Astrocyte (in vitro differentiated cells and primary cell): Measurements from ENCODE around the gene PMP22. TPM values are rescaled to one million over a fixed set of nuclear protein-coding genes. Genes with fewer than 3 reads are reported as not detected.

Experiments used
- DNase-seq: peaks from one replicate; pipeline ENCODE4 v3.0.0-alpha.2; 2010; ENCODE audit warnings: low read depth
- FAIRE-seq: peaks from 2 replicates; lab custom pipeline; 2011; peaks lifted over from hg19 to GRCh38; lab: Jason Lieb, UNC
- H2AFZ ChIP-seq: 2 replicates; pipeline ENCODE4 v1.6.0; 2012; ENCODE audit warnings: low read depth, low read length, inconsistent platforms
- H3K27ac ChIP-seq: 2 replicates; pipeline ENCODE4 v1.5.1; 2011; ENCODE audit warnings: low read depth, low read length, inconsistent platforms
- H3K27me3 ChIP-seq: 2 replicates; pipeline ENCODE4 v1.6.0; 2011; ENCODE audit warnings: low read length, inconsistent platforms; ENCODE audit not compliant: insufficient read depth
- H3K36me3 ChIP-seq: 2 replicates; pipeline ENCODE4 v1.5.1; 2011; ENCODE audit warnings: low read length, inconsistent platforms; ENCODE audit not compliant: insufficient read depth
- H3K4me1 ChIP-seq: 2 replicates; pipeline ENCODE4 v1.5.1; 2011; ENCODE audit warnings: low read length, inconsistent platforms; ENCODE audit not compliant: insufficient read depth
- H3K4me2 ChIP-seq: 2 replicates; pipeline ENCODE4 v1.6.0; 2012; ENCODE audit warnings: low read length, inconsistent platforms
- H3K4me3 ChIP-seq: 2 replicates; pipeline ENCODE4 v1.5.1; 2011; ENCODE audit warnings: low read depth, mild to moderate bottlenecking, low read length, inconsistent platforms; ENCODE audit not compliant: insufficient read depth
- H3K79me2 ChIP-seq: 2 replicates; pipeline ENCODE4 v1.6.0; 2012; ENCODE audit warnings: mild to moderate bottlenecking, low read length, inconsistent platforms; ENCODE audit not compliant: insufficient read depth
- H3K9ac ChIP-seq: 2 replicates; pipeline ENCODE4 v1.6.0; 2012; ENCODE audit warnings: mild to moderate bottlenecking, low read length, inconsistent platforms
- H3K9me3 ChIP-seq: 2 replicates; pipeline ENCODE4 v1.5.1; 2012; ENCODE audit warnings: low read depth, mild to moderate bottlenecking, low read length, inconsistent platforms; ENCODE audit not compliant: insufficient read depth
- H4K20me1 ChIP-seq: 2 replicates; pipeline ENCODE4 v1.6.0; 2012; ENCODE audit warnings: low read length, inconsistent platforms; ENCODE audit not compliant: insufficient read depth
- H3K27ac Mint-ChIP-seq: one replicate; pipeline ENCODE4 v1.8.0; 2021; ENCODE audit warnings: mild to moderate bottlenecking, mixed read lengths; ENCODE audit not compliant: unreplicated experiment
- H3K27me3 Mint-ChIP-seq: one replicate; pipeline ENCODE4 v1.8.0; 2021; ENCODE audit warnings: low read depth, mixed read lengths; ENCODE audit not compliant: unreplicated experiment
- H3K36me3 Mint-ChIP-seq: one replicate; pipeline ENCODE4 v1.8.0; 2021; ENCODE audit warnings: low read depth, mixed read lengths; ENCODE audit not compliant: unreplicated experiment
- H3K4me1 Mint-ChIP-seq: one replicate; pipeline ENCODE4 v1.8.0; 2021; ENCODE audit warnings: low read depth, mixed read lengths; ENCODE audit not compliant: unreplicated experiment
- H3K4me3 Mint-ChIP-seq: one replicate; pipeline ENCODE4 v1.8.0; 2021; ENCODE audit warnings: mild to moderate bottlenecking, moderate library complexity, mixed read lengths; ENCODE audit not compliant: unreplicated experiment
- H3K9me3 Mint-ChIP-seq: one replicate; pipeline ENCODE4 v1.8.0; 2021; ENCODE audit warnings: mild to moderate bottlenecking, mixed read lengths; ENCODE audit not compliant: unreplicated experiment
- CTCF ChIP-seq: IDR thresholded peaks from 2 replicates; pipeline ENCODE4 v1.5.1; 2011; ENCODE audit warnings: low read depth, mild to moderate bottlenecking, inconsistent platforms, low read length, moderate library complexity; ENCODE audit not compliant: insufficient read depth
- EZH2 ChIP-seq: IDR thresholded peaks from 2 replicates; pipeline ENCODE4 v1.6.1; 2012; ENCODE audit warnings: mild to moderate bottlenecking, low read length, inconsistent platforms; ENCODE audit not compliant: insufficient read depth
- total RNA-seq: library from RNA; stranded (reverse); gene quantifications from 2 replicates; pipeline ENCODE4 v1.2.1, GENCODE V29; 2021

The PMP22 gene
- total RNA-seq, 1 donor from 2014 or later, result 41.7 TPM

GRCh38 chr17:15290605-15291004, 25.5 kb upstream of the PMP22 start:
- Histone ChIP-seq H3K4me3 (no peak overlapping the region), H3K79me2 (no peaks in the 10 kb centered on the region), H2AFZ (no peak overlapping the region), H4K20me1 (no peaks in the 10 kb centered on the region), H3K9ac (no peak overlapping the region), H3K4me1 (peaks cover 9% of the 10 kb centered on the region), H3K9me3 (no peaks in the 10 kb centered on the region), H3K4me2 (no peak overlapping the region), H3K36me3 (no peaks in the 10 kb centered on the region), H3K27ac (no peak overlapping the region), H3K27me3 (no peaks in the 10 kb centered on the region)
- H3K4me3 Mint-ChIP-seq, result no peak overlapping the region
- H3K4me1 Mint-ChIP-seq, result peaks cover 9% of the 10 kb centered on the region
- FAIRE-seq (peak; percentile 39), DNase-seq (peak; percentile 68)
- H3K9me3 Mint-ChIP-seq, result peaks cover 11% of the 10 kb centered on the region
- no peak for TF ChIP-seq CTCF
- TF ChIP-seq EZH2, result no peak
- no peaks in the 10 kb centered on the region for H3K36me3 Mint-ChIP-seq
- H3K27ac Mint-ChIP-seq, result no peak overlapping the region
- H3K27me3 Mint-ChIP-seq, result peaks cover 3% of the 10 kb centered on the region

GRCh38 chr17:15289285-15290183, 24.4 kb upstream of the PMP22 start:
- H3K4me3 ChIP-seq, result no peak overlapping the region

More at GRCh38 chr17:15289285-15290183, 24.4 kb upstream of the PMP22 start:
- Histone ChIP-seq H3K9me3 (no peaks in the 10 kb centered on the region), H3K4me1 (peaks cover 9% of the 10 kb centered on the region), H3K36me3 (no peaks in the 10 kb centered on the region), H3K27me3 (no peaks in the 10 kb centered on the region), H3K79me2 (no peaks in the 10 kb centered on the region), H4K20me1 (no peaks in the 10 kb centered on the region), H3K4me2 (peak overlapping the region; percentile 1), H2AFZ (no peak overlapping the region), H3K9ac (no peak overlapping the region), H3K27ac (no peak overlapping the region)
- Mint-ChIP-seq H3K9me3 (peaks cover 11% of the 10 kb centered on the region), H3K4me3 (no peak overlapping the region), H3K36me3 (no peaks in the 10 kb centered on the region), H3K27me3 (peaks cover 3% of the 10 kb centered on the region), H3K27ac (no peak overlapping the region), H3K4me1 (peaks cover 9% of the 10 kb centered on the region)
- no peak for TF ChIP-seq CTCF
- no peak for TF ChIP-seq EZH2
- peak; percentile 85 for DNase-seq
- FAIRE-seq, result no peak
